Measurements from ENCODE around the gene ZC3H13. TPM values are rescaled to one million over a fixed set of nuclear protein-coding genes. Genes with fewer than 3 reads are reported as not detected.

ZC3H13 gene
- total and polyA plus RNA-seq, 2 of the 8 experiments (the other 6 are each of a cell fraction or from before 2014, with no cell fraction given): 5.1 to 57.8 TPM

GRCh38 chr13:46041419-46041839 lies 11.1 kb downstream of the ZC3H13 start:
- H4K91ac ChIP-seq (replicated peaks; ENCODE audit: insufficient read length, low read length): no peak overlapping the region
- H3K14ac ChIP-seq (ENCODE audit: insufficient read length): no peak overlapping the region
- H2AFZ ChIP-seq (ENCODE audit: low read length): no peak overlapping the region
- no peaks in the 10 kb centered on the region for H3K79me1 ChIP-seq (ENCODE audit: low read depth, low read length)
- no peak overlapping the region for H3K4me2 ChIP-seq (ENCODE audit: insufficient read depth in 1 of 2, low read depth in 2 of 2, low read length in 2 of 2)
- H4K20me1 ChIP-seq (replicated peaks in 1 of 2; ENCODE audit: control insufficient read depth in 1 of 2, insufficient read depth in 2 of 2, low read length in 2 of 2): no peaks in the 10 kb centered on the region
- FAIRE-seq (no peak), DNase-seq (ENCODE audit: low read depth in 1 of 2, low spot score in 2 of 2) (no peak)
- 93% methylated on average over 4 of the region's 4 CpGs; no CpG with 5 or more reads in 1 of the 2 experiments for WGBS, 2 experiments (ENCODE audit: extremely low coverage in 1 of 2, insufficient coverage in 1 of 2, insufficient read length in 1 of 2, insufficient replicate concordance in 2 of 2, low coverage in 1 of 2, low lambda C conversion rate in 2 of 2, missing lambda C conversion rate in 1 of 2)
- H3K4me1 ChIP-seq (replicated peaks in 1 of 4; ENCODE audit: control insufficient read depth in 3 of 4, insufficient read depth in 4 of 4, low read length in 3 of 4): no peaks in the 10 kb centered on the region
- no peaks in the 10 kb centered on the region for H3K23me2 ChIP-seq (ENCODE audit: low read depth, low read length)
- H3K4ac ChIP-seq (replicated peaks; ENCODE audit: insufficient read length, low read depth, low read length): no peak overlapping the region
- H2BK15ac ChIP-seq (ENCODE audit: low read length): no peak overlapping the region
- no peak overlapping the region for H2AK5ac ChIP-seq (ENCODE audit: low read depth, low read length)
- H3K4me3 ChIP-seq (ENCODE audit: extremely low read depth in 1 of 4, insufficient read depth in 2 of 4, low read depth in 3 of 4, low read length in 4 of 4): no peak overlapping the region
- ChIA-PET CTCF (ENCODE audit: partially characterized antibody) (no interaction called here), POLR2A (ENCODE audit: partially characterized antibody) (interaction anchor here (1.7 kb wide), 1 partner anchor 11 kb away, joined by 5 read pairs; the partner anchor contains the start of gene ZC3H13)
- no peak overlapping the region for H2BK5ac ChIP-seq (ENCODE audit: low read depth, low read length)
- no peaks in the 10 kb centered on the region for H3K27me3 ChIP-seq (replicated peaks in 1 of 4; ENCODE audit: control insufficient read depth in 3 of 4, extremely low read depth in 1 of 4, insufficient read depth in 3 of 4, low read length in 3 of 4)
- no peak overlapping the region for H3K18ac ChIP-seq (ENCODE audit: extremely low read depth, low read length)
- no peak overlapping the region for H2BK20ac ChIP-seq (ENCODE audit: low read length)
- H3K23ac ChIP-seq (ENCODE audit: insufficient read length): no peak overlapping the region
- H3K56ac ChIP-seq (replicated peaks; ENCODE audit: insufficient read length, low read depth, low read length): no peak overlapping the region
- H2BK12ac ChIP-seq (ENCODE audit: low read depth, low read length): no peak overlapping the region
- H3K36me3 ChIP-seq (ENCODE audit: control insufficient read depth in 2 of 4, insufficient read depth in 4 of 4, low read length in 3 of 4): peaks cover 0 to 25% (median 8%) of the 10 kb centered on the region in 4 experiments; a peak in 6 of 8 replicates
- H3K9ac ChIP-seq (replicated peaks in 1 of 4; ENCODE audit: extremely low read depth in 1 of 4, low read depth in 3 of 4, low read length in 3 of 4): no peak overlapping the region
- H3K9me3 ChIP-seq (ENCODE audit: insufficient read depth in 2 of 2, low read depth in 1 of 2, low read length in 1 of 2): no peaks in the 10 kb centered on the region
- no peak overlapping the region for H4K5ac ChIP-seq (ENCODE audit: insufficient read length, low read depth, low read length)
- H3K27ac ChIP-seq (ENCODE audit: low read depth, low read length): no peak overlapping the region
- no peak overlapping the region for H4K8ac ChIP-seq (ENCODE audit: extremely low read depth, insufficient read depth, low read length)
- peaks cover 0 to 48% of the 10 kb centered on the region in 2 experiments; a peak in 2 of 4 replicates for H3K79me2 ChIP-seq (ENCODE audit: control insufficient read depth in 1 of 2, insufficient read depth in 2 of 2, low read length in 2 of 2)
- no peak overlapping the region for H2BK120ac ChIP-seq (replicated peaks; ENCODE audit: low read depth, low read length)
- TF ChIP-seq ATF2 (IDR thresholded peaks at IDR 0.05; ENCODE audit: low read length) (no peak), MAFK (IDR thresholded peaks at IDR 0.05; ENCODE audit: low read depth, low read length) (no peak), CREB1 (IDR thresholded peaks at IDR 0.05) (no peak), USF2 (IDR thresholded peaks at IDR 0.05; ENCODE audit: low read length) (no peak), KDM5A (IDR thresholded peaks at IDR 0.05; ENCODE audit: low read length) (no peak)

Data from H1 (cell line).